ENCODE measurements around the gene TRERF1.

GRCh38 chr6:42378536-42378935 lies 73.2 kb downstream of the TRERF1 start:
- no peak for TF ChIP-seq CTCF (IDR thresholded peaks at IDR 0.05)
- TF ChIP-seq POLR2A (IDR thresholded peaks at IDR 0.05): no peak

Measured in thyroid gland (tissue), 4 donors.